Neural crest cell (in vitro differentiated cells): ENCODE measurements around the gene LRRK1. TPM values are rescaled to one million over a fixed set of nuclear protein-coding genes. Genes with fewer than 3 reads are reported as not detected.

Experiments
- DNase-seq: peaks from one replicate; pipeline ENCODE4 v3.0.0; 2021; ENCODE audit warnings: low read depth, mixed read lengths, low spot score
- H3K27ac Mint-ChIP-seq: one replicate; pipeline ENCODE4 v1.8.0; 2021; ENCODE audit warnings: mild to moderate bottlenecking, mixed read lengths; ENCODE audit not compliant: unreplicated experiment
- H3K27me3 Mint-ChIP-seq: 2 replicates; pipeline ENCODE4 v1.8.0; 2021; ENCODE audit warnings: low read depth, mild to moderate bottlenecking, mixed read lengths
- H3K36me3 Mint-ChIP-seq: 2 replicates; pipeline ENCODE4 v1.8.0; 2021; ENCODE audit warnings: low read depth, mild to moderate bottlenecking, mixed read lengths
- H3K4me1 Mint-ChIP-seq: 2 replicates; pipeline ENCODE4 v1.8.0; 2021; ENCODE audit warnings: mixed read lengths
- H3K4me3 Mint-ChIP-seq: one replicate; pipeline ENCODE4 v1.8.0; 2021; ENCODE audit warnings: mild to moderate bottlenecking, mixed read lengths
- H3K9me3 Mint-ChIP-seq: 2 replicates; pipeline ENCODE4 v1.8.0; 2021; ENCODE audit warnings: mixed read lengths
- CTCF ChIP-seq: fragments of 200-600 bp; sonication (generic); conservative IDR thresholded peaks from 2 replicates; pipeline ENCODE4 v1.5.0; 2021; ENCODE audit warnings: antibody characterized with exemption, mild to moderate bottlenecking
- total RNA-seq: library from RNA; stranded (reverse); gene quantifications from 2 replicates; pipeline ENCODE4 v1.2.1, GENCODE V29; 2021

LRRK1 gene
- total RNA-seq, 1 donor from 2014 or later = 1.7 TPM

GRCh38 chr15:101027273-101027901, 108.2 kb downstream of the LRRK1 start:
- no peaks in the 10 kb centered on the region for H3K9me3 Mint-ChIP-seq
- peaks cover 47% of the 10 kb centered on the region for H3K4me1 Mint-ChIP-seq
- no peak for TF ChIP-seq CTCF
- no peak overlapping the region for H3K27ac Mint-ChIP-seq
- no peak for DNase-seq
- H3K27me3 Mint-ChIP-seq = peaks cover 4% of the 10 kb centered on the region
- no peak overlapping the region for H3K4me3 Mint-ChIP-seq
- no peaks in the 10 kb centered on the region for H3K36me3 Mint-ChIP-seq

GRCh38 chr15:101027920-101028319, 108.8 kb downstream of the LRRK1 start:
- Mint-ChIP-seq H3K27ac (peak overlapping the region; percentile 78), H3K27me3 (peaks cover 4% of the 10 kb centered on the region), H3K4me3 (peak overlapping the region; percentile 14), H3K4me1 (peaks cover 44% of the 10 kb centered on the region), H3K36me3 (no peaks in the 10 kb centered on the region), H3K9me3 (no peaks in the 10 kb centered on the region)
- DNase-seq = no peak
- no peak for TF ChIP-seq CTCF

GRCh38 chr15:101028321-101028720, 109.2 kb downstream of the LRRK1 start:
- H3K27me3 Mint-ChIP-seq = peaks cover 4% of the 10 kb centered on the region
- no peak for TF ChIP-seq CTCF
- peaks cover 40% of the 10 kb centered on the region for H3K4me1 Mint-ChIP-seq
- H3K36me3 Mint-ChIP-seq = no peaks in the 10 kb centered on the region
- DNase-seq = no peak
- H3K27ac Mint-ChIP-seq = no peak overlapping the region
- H3K4me3 Mint-ChIP-seq = no peak overlapping the region
- no peaks in the 10 kb centered on the region for H3K9me3 Mint-ChIP-seq

- no peaks in the 10 kb centered on the region for H3K36me3 Mint-ChIP-seq
- no peaks in the 10 kb centered on the region for H3K9me3 Mint-ChIP-seq
- H3K27ac Mint-ChIP-seq = no peak overlapping the region
- no peak for DNase-seq
- H3K4me3 Mint-ChIP-seq = no peak overlapping the region
- peaks cover 4% of the 10 kb centered on the region for H3K27me3 Mint-ChIP-seq
- H3K4me1 Mint-ChIP-seq = peaks cover 34% of the 10 kb centered on the region
- no peak for TF ChIP-seq CTCF
Observed at GRCh38 chr15:101028772-101029438, 109.7 kb downstream of the LRRK1 start.

GRCh38 chr15:101029971-101030661, 111.0 kb downstream of the LRRK1 start:
- peak; percentile 0 for DNase-seq
- Mint-ChIP-seq H3K36me3 (peaks cover 5% of the 10 kb centered on the region), H3K9me3 (peaks cover 8% of the 10 kb centered on the region), H3K4me3 (no peak overlapping the region), H3K27ac (no peak overlapping the region), H3K27me3 (peaks cover 2% of the 10 kb centered on the region), H3K4me1 (peaks cover 22% of the 10 kb centered on the region)
- TF ChIP-seq CTCF = no peak
